WERI-Rb-1 (cell line): Measurements from ENCODE around the gene ELOVL2.

Source experiments
- DNase-seq: peaks from one replicate; pipeline ENCODE4 v3.0.0-alpha.2; 2020
- H3K27ac ChIP-seq: fragments of 250-450 bp; sonication (Bioruptor Pico); 2 replicates; pipeline ENCODE4 v1.5.1; 2020; ENCODE audit warnings: mild to moderate bottlenecking, moderate library complexity
- H3K27me3 ChIP-seq: fragments of 250-450 bp; sonication (Bioruptor Pico); 2 replicates; pipeline ENCODE4 v1.5.1; 2021; ENCODE audit warnings: mild to moderate bottlenecking, low read depth, moderate library complexity; ENCODE audit not compliant: insufficient read depth, severe bottlenecking
- H3K36me3 ChIP-seq: fragments of 250-450 bp; sonication (Bioruptor Pico); 2 replicates; pipeline ENCODE4 v1.5.1; 2020; ENCODE audit warnings: mild to moderate bottlenecking, moderate library complexity
- H3K4me3 ChIP-seq: 2 replicates; pipeline ENCODE4 v1.5.1; 2011; ENCODE audit warnings: low read depth, mild to moderate bottlenecking, control low read depth, low read length
- H3K9me3 ChIP-seq: fragments of 250-450 bp; sonication (Bioruptor Pico); 2 replicates; pipeline ENCODE4 v1.5.1; 2021; ENCODE audit warnings: mild to moderate bottlenecking, moderate library complexity; ENCODE audit not compliant: severe bottlenecking
- CTCF ChIP-seq: IDR thresholded peaks from 2 replicates; pipeline ENCODE4 v1.5.1; 2011; ENCODE audit warnings: low read depth, mild to moderate bottlenecking, control low read depth, inconsistent platforms, low read length

The ELOVL2 gene

GRCh38 chr6:11085758-11086435 is 41.8 kb upstream of the ELOVL2 start:
- Histone ChIP-seq H3K4me3 (no peak overlapping the region), H3K36me3 (no peaks in the 10 kb centered on the region), H3K9me3 (no peaks in the 10 kb centered on the region), H3K27ac (no peak overlapping the region), H3K27me3 (no peaks in the 10 kb centered on the region)
- no peak for DNase-seq
- TF ChIP-seq CTCF: no peak

GRCh38 chr6:11083956-11084355 is 39.9 kb upstream of the ELOVL2 start:
- Histone ChIP-seq H3K4me3 (no peak overlapping the region), H3K9me3 (no peaks in the 10 kb centered on the region), H3K36me3 (no peaks in the 10 kb centered on the region), H3K27me3 (no peaks in the 10 kb centered on the region), H3K27ac (peak overlapping the region; percentile 77)
- DNase-seq: peak; percentile 69
- TF ChIP-seq CTCF: no peak

GRCh38 chr6:11083491-11083890 is 39.4 kb upstream of the ELOVL2 start:
- no peak for TF ChIP-seq CTCF
- Histone ChIP-seq H3K27ac (peak overlapping the region; percentile 77), H3K36me3 (no peaks in the 10 kb centered on the region), H3K27me3 (no peaks in the 10 kb centered on the region), H3K9me3 (no peaks in the 10 kb centered on the region), H3K4me3 (no peak overlapping the region)
- no peak for DNase-seq

- no peak overlapping the region for H3K27ac ChIP-seq
- no peaks in the 10 kb centered on the region for H3K36me3 ChIP-seq
- no peaks in the 10 kb centered on the region for H3K27me3 ChIP-seq
- H3K4me3 ChIP-seq: no peak overlapping the region
- DNase-seq: no peak
- H3K9me3 ChIP-seq: no peaks in the 10 kb centered on the region
- no peak for TF ChIP-seq CTCF
These were observed 36.2 kb upstream of the ELOVL2 start for GRCh38 chr6:11080296-11080695.

- DNase-seq: no peak
- Histone ChIP-seq H3K27me3 (no peaks in the 10 kb centered on the region), H3K27ac (no peak overlapping the region), H3K4me3 (no peak overlapping the region), H3K9me3 (no peaks in the 10 kb centered on the region), H3K36me3 (no peaks in the 10 kb centered on the region)
- no peak for TF ChIP-seq CTCF
These were observed 34.2 kb upstream of the ELOVL2 start for GRCh38 chr6:11078266-11078665.

- Histone ChIP-seq H3K4me3 (no peak overlapping the region), H3K9me3 (no peaks in the 10 kb centered on the region), H3K27me3 (no peaks in the 10 kb centered on the region), H3K36me3 (no peaks in the 10 kb centered on the region), H3K27ac (no peak overlapping the region)
- TF ChIP-seq CTCF: no peak
- DNase-seq: no peak
These were observed 32.4 kb upstream of the ELOVL2 start for GRCh38 chr6:11076540-11076939.
